Right lobe of liver (tissue), 4 donors: ENCODE measurements around the gene ZNF124.

Experiments
- POLR2A ChIP-seq: fragments of 450-650 bp; IDR thresholded peaks from one replicate; pipeline ENCODE4 v1.6.1; 2017; ENCODE audit warnings: antibody characterized with exemption, mild to moderate bottlenecking
- TF ChIP-seq, protein P1 (sequence below), 4 donors: fragments of 200-600 bp in 3 of 4; fragments of 450-650 bp in 1 of 4; IDR thresholded peaks; one replicate each; pipeline versions ENCODE4 v1.5.1 to v1.8.0; 2016 to 2022; ENCODE audit warnings: antibody characterized with exemption in 4 of 4, mild to moderate bottlenecking in 2 of 4
- donor health status: DM: no; HTN: no; CAD: no.
- donor health status: DM: no; HTN: no; CAD: no.
- donor health status: DM: no; HTN: yes; CAD: no.

DNA sequence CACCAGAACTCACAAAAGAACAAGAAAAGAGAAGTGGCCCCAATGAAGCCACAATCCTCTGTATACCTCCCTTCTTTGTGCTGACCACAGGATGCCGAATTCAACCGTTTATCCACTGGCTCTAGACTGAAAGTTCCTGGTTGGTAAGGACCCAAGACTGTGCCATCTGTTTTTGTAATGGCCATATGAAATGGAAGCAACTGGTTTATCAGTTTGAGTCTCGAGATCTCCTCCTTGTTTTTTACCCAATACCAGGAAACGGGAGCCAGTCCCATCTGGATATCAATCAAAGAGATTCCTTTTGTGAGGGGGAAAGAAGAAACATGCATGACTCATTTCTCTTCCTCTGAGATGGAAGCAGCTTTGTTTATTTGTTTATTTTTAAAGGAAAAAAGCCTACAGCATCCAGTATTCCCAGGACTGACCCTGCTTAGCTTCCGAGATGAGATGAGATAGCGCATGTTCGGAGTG lies 32.4 kb upstream of the ZNF124 start:
- TF ChIP-seq POLR2A = no peak
- TF ChIP-seq, protein P1, sequence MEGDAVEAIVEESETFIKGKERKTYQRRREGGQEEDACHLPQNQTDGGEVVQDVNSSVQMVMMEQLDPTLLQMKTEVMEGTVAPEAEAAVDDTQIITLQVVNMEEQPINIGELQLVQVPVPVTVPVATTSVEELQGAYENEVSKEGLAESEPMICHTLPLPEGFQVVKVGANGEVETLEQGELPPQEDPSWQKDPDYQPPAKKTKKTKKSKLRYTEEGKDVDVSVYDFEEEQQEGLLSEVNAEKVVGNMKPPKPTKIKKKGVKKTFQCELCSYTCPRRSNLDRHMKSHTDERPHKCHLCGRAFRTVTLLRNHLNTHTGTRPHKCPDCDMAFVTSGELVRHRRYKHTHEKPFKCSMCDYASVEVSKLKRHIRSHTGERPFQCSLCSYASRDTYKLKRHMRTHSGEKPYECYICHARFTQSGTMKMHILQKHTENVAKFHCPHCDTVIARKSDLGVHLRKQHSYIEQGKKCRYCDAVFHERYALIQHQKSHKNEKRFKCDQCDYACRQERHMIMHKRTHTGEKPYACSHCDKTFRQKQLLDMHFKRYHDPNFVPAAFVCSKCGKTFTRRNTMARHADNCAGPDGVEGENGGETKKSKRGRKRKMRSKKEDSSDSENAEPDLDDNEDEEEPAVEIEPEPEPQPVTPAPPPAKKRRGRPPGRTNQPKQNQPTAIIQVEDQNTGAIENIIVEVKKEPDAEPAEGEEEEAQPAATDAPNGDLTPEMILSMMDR (IDR thresholded peaks at IDR 0.05) = no peak
